Ovary (tissue), 9 donors: ENCODE data around the gene CEP41. TPM values are rescaled to one million over a fixed set of nuclear protein-coding genes. Genes with fewer than 3 reads are reported as not detected.
A peak's percentile ranks its signal among the peaks of the same experiment; 100 is the strongest.
"Not testable (repeated sequence)": the region's sequence is repeated elsewhere in the genome, so short reads cannot be mapped to it uniquely, and the experiment has no call there.

ENCODE experiments used
- DNase-seq, 5 donors: peaks; one replicate each; pipeline ENCODE4 v3.0.0-alpha.2; 2019 to 2020
- H3K27ac ChIP-seq, 2 donors: fragments of 200-600 bp; one replicate each; pipeline versions ENCODE4 v1.5.1 to v1.8.0; 2019 to 2022
- H3K27me3 ChIP-seq: fragments of 200-600 bp; one replicate; pipeline ENCODE4 v1.8.0; 2022
- H3K36me3 ChIP-seq: fragments of 200-600 bp; sonication (generic); one replicate; pipeline ENCODE4 v1.5.1; 2019
- H3K4me1 ChIP-seq: one replicate; pipeline ENCODE4 v1.8.1; 2013; ENCODE audit warnings: mild to moderate bottlenecking, moderate library complexity; ENCODE audit not compliant: insufficient read depth
- H3K4me3 ChIP-seq: fragments of 200-600 bp; sonication (generic); one replicate; pipeline ENCODE4 v1.5.1; 2017
- H3K9me3 ChIP-seq, 2 donors: fragments of 200-600 bp in 1 of 2; sonication (generic) in 1 of 2; one replicate each; pipeline versions ENCODE4 v1.5.1 to v1.8.1; 2013 to 2019; ENCODE audit warnings: mild to moderate bottlenecking in 1 of 2, moderate library complexity in 1 of 2
- EP300 ChIP-seq: sonication (generic); formaldehyde crosslinking; IDR thresholded peaks from one replicate; pipeline ENCODE4 v1.6.1; 2017; ENCODE audit warnings: antibody characterized with exemption
- POLR2A ChIP-seq: fragments of 450-650 bp; IDR thresholded peaks from one replicate; pipeline ENCODE4 v1.6.1; 2017; ENCODE audit warnings: antibody characterized with exemption, mild to moderate bottlenecking, moderate library complexity
- WGBS, 3 donors: extraction: QIAGEN DNeasy Blood & Tissue Kit in 1 of 3; methylation state at CpG; one replicate each; pipeline versions ENCODE4 v1.1.5 to v1.1.7; 2013 to 2017; 5-methylcytosine and 5-hydroxymethylcytosine counted together
- intact Hi-C, 4 donors: fragments of 100-400 bp; cut with DNase I; formaldehyde crosslinking; loops; one replicate each; pipeline versions ENCODE4 v1.11.0 to v1.15.1; 2022 to 2023
- polyA plus RNA-seq, 2 donors: library from polyadenylated mRNA; stranded (reverse); fragments of 200-250 nt in 1 of 2; fragments of 350-450 nt in 1 of 2; fragmentation: Illumina TruSeq in 1 of 2; extraction: RNeasy Lipid Tissue Mini Kit (QIAGEN cat#74804) in 1 of 2; gene quantifications; one replicate each; pipeline ENCODE4 v1.2.3, GENCODE V29; 2013 to 2014
- total RNA-seq, 7 donors: library from RNA; depleted of rRNA in 2 of 7; stranded (reverse); fragments of >200 nt in 2 of 7; fragmentation: NEBNext Ultra II Directional in 3 of 7; extraction: Animal tissue kit (Norgen Biotek cat#: 25700) in 3 of 7; gene quantifications; one replicate each; pipeline versions ENCODE4 v1.1.0 to v1.2.4, GENCODE V29; 2016 to 2023
- TF ChIP-seq, protein P1 (sequence below), 3 donors: fragments of 450-650 bp in 2 of 3; fragments of 200-600 bp in 1 of 3; IDR thresholded peaks; one replicate each; pipeline versions ENCODE4 v1.5.1 to v1.8.0; 2016 to 2022; ENCODE audit warnings: antibody characterized with exemption in 3 of 3, mild to moderate bottlenecking in 1 of 3
- donor health status: DM: no; HTN: no; CAD: no; lungs with moderate emphysema.
- donor health status: DM: no; HTN: no; CAD: no.
- donor health status: Bipolar disorder and iron deficiency.
- donor health status: DM: yes; HTN: yes; CAD: no.
- donor health status: DM: no; HTN: no; CAD: no.
- donor health status: DM: yes; HTN: yes; CAD: no.

Gene CEP41
- total and polyA plus RNA-seq, 9 donors, result 1.8 to 21.3 (median 10.5) TPM

DNA sequence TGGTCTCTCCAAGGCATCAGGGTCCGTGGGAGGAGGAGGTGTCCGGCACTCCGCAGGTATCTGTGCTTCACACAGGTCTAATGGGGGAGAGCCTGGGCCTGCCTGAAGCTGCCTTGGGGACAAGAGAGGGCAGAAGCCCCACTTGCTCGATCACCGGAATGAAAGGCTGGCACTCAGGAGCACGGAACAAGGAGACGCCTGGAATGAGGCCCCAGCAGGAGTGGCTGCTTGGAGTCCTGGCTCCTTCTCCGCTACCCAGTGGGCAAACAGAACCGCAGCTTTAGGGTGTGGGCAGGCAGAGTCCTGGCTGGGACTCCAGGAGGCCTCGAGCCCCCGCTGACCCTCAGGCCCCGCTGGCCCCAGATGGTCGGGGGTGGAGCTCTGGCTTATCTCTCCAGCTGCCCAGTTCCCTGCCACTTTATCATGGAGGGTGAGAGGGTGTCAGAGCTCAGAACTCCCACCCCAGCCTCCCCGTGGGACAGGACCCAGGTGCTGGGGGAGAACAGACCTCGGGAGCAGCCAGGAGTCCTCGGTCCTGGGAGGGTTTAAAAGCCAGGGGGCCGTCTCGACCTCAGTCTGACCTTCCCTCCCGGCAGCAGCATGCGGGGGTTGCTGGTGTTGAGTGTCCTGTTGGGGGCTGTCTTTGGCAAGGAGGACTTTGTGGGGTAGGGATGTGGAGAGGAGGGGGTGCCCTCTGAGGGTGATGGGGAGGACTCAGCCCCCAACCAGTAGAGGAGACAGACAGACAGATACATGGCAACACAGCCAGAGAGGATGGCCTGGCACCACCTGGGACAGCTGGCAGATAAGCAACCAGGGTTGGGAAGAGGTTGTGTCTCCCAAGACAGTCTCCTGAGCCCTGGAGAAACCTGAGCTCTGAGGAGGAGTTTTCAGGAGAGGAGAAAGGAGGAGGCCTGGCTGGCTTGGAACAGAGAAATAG lies 60.6 kb downstream of the CEP41 start, which contains the start of gene CPA1:
TSS of gene CPA1 (plus strand) at position 574 of the 940 bp plus-strand sequence. CDS start at position 601, 27 bp downstream.
- intact Hi-C loops, result no loop called here
- DNase-seq, result peak in 3 of 5 donors; percentile 35 to 68 (median 36)

DNA sequence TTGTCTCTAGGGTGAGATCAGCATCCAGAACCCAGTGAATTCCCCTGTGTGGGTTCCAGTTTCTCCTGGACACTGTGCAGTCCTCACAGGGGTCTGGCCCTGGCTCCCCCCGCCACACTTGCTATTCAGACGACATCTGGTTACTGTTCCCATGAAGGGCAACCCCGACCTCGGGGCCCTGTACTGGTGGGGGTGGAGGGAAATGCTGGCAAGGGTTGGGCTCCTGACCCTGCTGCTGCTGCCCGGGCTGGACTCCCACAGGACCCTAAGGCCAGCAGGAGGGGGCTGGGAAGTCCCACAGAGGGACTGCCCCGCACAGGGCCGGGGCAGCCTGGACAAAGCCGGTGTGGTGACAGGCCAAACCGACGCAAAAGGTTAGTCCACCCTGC lies 61.3 kb downstream of the CEP41 start:
- H3K27me3 ChIP-seq, result no peaks in the 10 kb centered on the region
- 70 to 75% (median 71%) methylated on average over 10 of the region's 10 CpGs for WGBS, 3 donors
- DNase-seq, result peak in 1 of 5 donors; percentile 30
- TF ChIP-seq EP300 (no peak), POLR2A (no peak)
- TF ChIP-seq, protein P1, sequence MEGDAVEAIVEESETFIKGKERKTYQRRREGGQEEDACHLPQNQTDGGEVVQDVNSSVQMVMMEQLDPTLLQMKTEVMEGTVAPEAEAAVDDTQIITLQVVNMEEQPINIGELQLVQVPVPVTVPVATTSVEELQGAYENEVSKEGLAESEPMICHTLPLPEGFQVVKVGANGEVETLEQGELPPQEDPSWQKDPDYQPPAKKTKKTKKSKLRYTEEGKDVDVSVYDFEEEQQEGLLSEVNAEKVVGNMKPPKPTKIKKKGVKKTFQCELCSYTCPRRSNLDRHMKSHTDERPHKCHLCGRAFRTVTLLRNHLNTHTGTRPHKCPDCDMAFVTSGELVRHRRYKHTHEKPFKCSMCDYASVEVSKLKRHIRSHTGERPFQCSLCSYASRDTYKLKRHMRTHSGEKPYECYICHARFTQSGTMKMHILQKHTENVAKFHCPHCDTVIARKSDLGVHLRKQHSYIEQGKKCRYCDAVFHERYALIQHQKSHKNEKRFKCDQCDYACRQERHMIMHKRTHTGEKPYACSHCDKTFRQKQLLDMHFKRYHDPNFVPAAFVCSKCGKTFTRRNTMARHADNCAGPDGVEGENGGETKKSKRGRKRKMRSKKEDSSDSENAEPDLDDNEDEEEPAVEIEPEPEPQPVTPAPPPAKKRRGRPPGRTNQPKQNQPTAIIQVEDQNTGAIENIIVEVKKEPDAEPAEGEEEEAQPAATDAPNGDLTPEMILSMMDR (IDR thresholded peaks at IDR 0.05), result no peak
- peak overlapping the region in 1 of 2 donors; percentile 73 for H3K27ac ChIP-seq
- H3K9me3 ChIP-seq, result no peaks in the 10 kb centered on the region
- intact Hi-C loops, result no loop called here
- H3K36me3 ChIP-seq, result no peaks in the 10 kb centered on the region
- peaks cover 9% of the 10 kb centered on the region for H3K4me1 ChIP-seq
- no peak overlapping the region for H3K4me3 ChIP-seq

More for the DNA sequence above, 60.6 kb downstream of the CEP41 start, which contains the start of gene CPA1:
- TF ChIP-seq POLR2A (no peak), EP300 (no peak)
- TF ChIP-seq, protein P1 (IDR thresholded peaks at IDR 0.05), result no peak
- peaks cover 8% of the 10 kb centered on the region for H3K4me1 ChIP-seq
- no peaks in the 10 kb centered on the region for H3K9me3 ChIP-seq
- H3K4me3 ChIP-seq, result no peak within 1 kb of the TSS
- no peaks in the 10 kb centered on the region for H3K36me3 ChIP-seq
- H3K27me3 ChIP-seq, result no peaks in the 10 kb centered on the region
- WGBS, 3 donors, result 28 to 32% (median 28%) methylated on average over 19 to 20 of the region's 20 CpGs
- H3K27ac ChIP-seq, result peak within 1 kb of the TSS; percentile 14 to 73

DNA sequence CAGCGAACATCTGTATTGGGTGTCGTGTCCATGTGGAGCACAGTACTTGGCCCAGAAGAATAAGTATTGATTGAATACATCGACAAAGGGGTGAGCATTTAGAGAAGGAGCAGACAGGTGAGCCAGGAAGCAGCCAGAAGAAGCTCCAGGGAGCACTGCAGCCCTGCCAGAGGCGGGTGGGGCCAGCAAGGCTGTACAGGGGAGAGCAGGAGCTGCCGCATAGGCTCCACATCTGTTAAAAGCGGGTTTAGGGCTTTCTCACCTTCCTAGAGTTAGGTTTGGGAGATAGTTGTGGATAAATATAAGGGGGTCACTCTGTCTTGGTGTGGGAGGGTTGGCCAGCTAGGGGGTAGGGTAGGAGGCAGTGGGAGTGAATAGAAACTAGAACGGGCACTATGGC lies 61.8 kb downstream of the CEP41 start:
- H3K27me3 ChIP-seq, result no peaks in the 10 kb centered on the region
- peak overlapping the region in 1 of 2 donors; percentile 73 for H3K27ac ChIP-seq
- DNase-seq, result peak in 1 of 5 donors; percentile 12
- no peaks in the 10 kb centered on the region for H3K9me3 ChIP-seq
- H3K4me3 ChIP-seq, result no peak overlapping the region
- intact Hi-C loops, result no loop called here
- H3K36me3 ChIP-seq, result no peaks in the 10 kb centered on the region
- TF ChIP-seq POLR2A, result no peak
- TF ChIP-seq EP300, result no peak
- TF ChIP-seq, protein P1 (IDR thresholded peaks at IDR 0.05), result no peak
- 88 to 93% (median 88%) methylated on average over 7 of the region's 7 CpGs for whole genome bisulfite sequencing, 3 donors
- peaks cover 14% of the 10 kb centered on the region for H3K4me1 ChIP-seq

DNA sequence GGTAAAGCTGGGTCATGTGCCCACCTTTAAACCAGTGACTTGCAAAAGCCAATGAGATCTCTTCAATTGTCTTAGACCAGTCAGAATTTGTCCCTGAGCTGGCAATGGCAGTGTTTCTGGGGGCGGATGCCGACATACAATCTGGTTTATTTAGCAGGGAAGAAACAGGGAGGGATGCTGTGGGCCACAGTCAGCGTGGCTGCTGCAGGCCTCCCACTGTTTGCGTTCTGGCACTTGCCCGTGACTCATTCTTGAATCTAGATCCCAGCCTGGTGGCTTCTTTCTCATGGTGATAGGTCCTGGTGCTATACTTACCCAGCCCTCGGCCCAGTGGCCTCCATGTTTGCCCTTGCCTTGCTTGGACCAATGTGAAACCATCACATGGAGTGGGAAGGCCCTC lies 63.6 kb downstream of the CEP41 start:
- no peak for DNase-seq
- H3K27ac ChIP-seq, result no peak overlapping the region
- 88 to 97% (median 90%) methylated on average over 6 of the region's 6 CpGs for WGBS, 3 donors
- no peaks in the 10 kb centered on the region for H3K36me3 ChIP-seq
- intact Hi-C loops, result no loop called here
- no peak overlapping the region for H3K4me3 ChIP-seq
- H3K9me3 ChIP-seq, result no peaks in the 10 kb centered on the region
- H3K27me3 ChIP-seq, result no peaks in the 10 kb centered on the region
- peaks cover 27% of the 10 kb centered on the region for H3K4me1 ChIP-seq
- TF ChIP-seq EP300 (no peak), POLR2A (no peak)
- TF ChIP-seq, protein P1 (IDR thresholded peaks at IDR 0.05), result no peak

DNA sequence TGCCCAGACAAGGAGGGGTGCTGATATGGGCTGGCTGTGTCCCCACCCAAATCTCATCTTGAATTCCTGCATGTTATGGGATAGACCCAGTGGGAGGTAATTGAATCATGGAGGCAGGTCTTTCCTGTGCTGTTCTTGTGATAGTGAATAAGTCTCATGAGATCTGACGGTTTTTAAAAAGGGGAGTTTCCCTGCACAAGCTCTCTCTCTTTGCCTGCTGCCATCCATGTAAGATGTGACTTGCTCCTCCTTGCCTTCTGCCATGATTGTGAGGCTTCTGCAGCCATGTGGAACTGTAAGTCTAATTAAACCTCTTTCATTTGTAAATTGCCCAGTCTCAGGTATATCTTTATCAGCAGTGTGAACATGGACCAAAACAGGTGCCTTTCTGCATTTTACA lies 64.4 kb downstream of the CEP41 start:
- intact Hi-C loops, H3K27me3 ChIP-seq, H3K36me3 ChIP-seq, H3K27ac ChIP-seq, H3K9me3 ChIP-seq, DNase-seq, H3K4me3 ChIP-seq: not testable (repeated sequence)
- 30 to 94% (median 50%) methylated on average over 1 of the region's 1 CpG for WGBS, 3 donors
- H3K4me1 ChIP-seq, result peaks cover 27% of the 10 kb centered on the region
